Erythroblast (primary cell): ENCODE results near the gene KRT83.

Experiments used
- GATA1 ChIP-seq: IDR thresholded peaks from 2 replicates; pipeline ENCODE4 v1.6.1; 2011; ENCODE audit warnings: low read depth, mild to moderate bottlenecking, control low read depth, low read length, moderate library complexity
- POLR2A ChIP-seq: IDR thresholded peaks from 2 replicates; pipeline ENCODE4 v1.6.1; 2011; ENCODE audit warnings: mild to moderate bottlenecking, low read length

DNA sequence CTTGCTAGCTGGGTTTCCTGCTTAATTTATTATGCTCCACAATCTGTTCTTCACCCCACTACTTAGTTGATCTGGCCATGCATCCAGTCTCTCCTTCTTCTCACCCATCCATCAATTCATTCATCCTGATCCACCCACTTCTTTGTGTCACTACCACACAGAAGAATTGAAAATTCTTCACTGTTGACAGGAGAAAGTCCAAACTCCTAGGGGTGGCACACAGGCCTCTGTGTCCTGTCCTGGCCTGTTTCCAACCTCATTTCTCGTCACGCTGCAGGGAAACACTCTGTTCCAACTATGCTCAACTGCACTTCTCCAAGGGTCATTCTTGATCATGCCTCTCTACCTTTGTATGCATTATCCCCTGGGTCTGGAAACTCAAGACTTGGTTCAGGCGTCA lies 10.6 kb upstream of the KRT83 start:
- no peak for TF ChIP-seq POLR2A
- TF ChIP-seq GATA1: no peak
